K562 (cell line): Measurements from ENCODE around the gene RPL3. TPM values are rescaled to one million over a fixed set of nuclear protein-coding genes. Genes with fewer than 3 reads are reported as not detected.

ENCODE experiments used
- ATAC-seq: fragments of 200-7000 bp; cut with Tn5 transposase; 3 replicates; pipeline ENCODE4 v1.9.1; 2020; ENCODE audit warnings: moderate library complexity
- BruUV-seq: library from RNA; stranded (reverse); fragments of 400-500 nt; replicated peaks from 2 replicates; lab custom pipeline; 2021; lab: Mats Ljungman, UMichigan
- CTCF ChIA-PET: fragments of 300-600 bp; formaldehyde crosslinking; extraction: SDS; loops from one replicate; lab custom pipeline; 2021; ENCODE audit warnings: low intra/inter-chr PET ratio; lab: Yijun Ruan, JAX
- POLR2A ChIA-PET: fragments of 300-600, 350-650 bp; sonication (Branson Sonifier 250); formaldehyde crosslinking; extraction: SDS; loops from one replicate; lab custom pipeline; 2021; ENCODE audit warnings: antibody characterized with exemption, inconsistent platforms; lab: Yijun Ruan, JAX
- DNase-seq, 4 experiments: peaks; one replicate each; pipeline versions ENCODE4 v3.0.0 to v3.0.0-alpha.2; 2011 to 2018; ENCODE audit warnings: low spot score in 3 of 4, mixed read lengths in 3 of 4; ENCODE audit errors: extremely low read depth in 1 of 4
- FAIRE-seq: peaks from 2 replicates; lab custom pipeline; 2011; peaks lifted over from hg19 to GRCh38; lab: Jason Lieb, UNC
- H2AFZ ChIP-seq: 2 replicates; pipeline ENCODE4 v1.6.0; 2011; ENCODE audit warnings: low read depth, low read length, control low read depth, inconsistent platforms
- H3K27ac ChIP-seq: fragments of 200-600 bp; 3 replicates; pipeline ENCODE4 v1.8.0; 2011; ENCODE audit warnings: low read depth, mild to moderate bottlenecking, control low read depth, inconsistent platforms, low read length, moderate library complexity, mixed read lengths; ENCODE audit errors: extremely low read depth
- H3K27me3 ChIP-seq, 2 experiments: fragments of 300-600 bp in 1 of 2; 2 replicates in 1 of 2; 3 replicates in 1 of 2; pipeline versions ENCODE4 v1.6.0 to v1.8.0; 2011; ENCODE audit warnings: inconsistent platforms in 2 of 2, low read length in 2 of 2, mild to moderate bottlenecking in 1 of 2, mixed read lengths in 1 of 2, moderate library complexity in 1 of 2; ENCODE audit not compliant: control insufficient read depth in 2 of 2, insufficient read depth in 2 of 2
- H3K36me3 ChIP-seq: fragments of 300-600 bp; 3 replicates; pipeline ENCODE4 v1.8.0; 2011; ENCODE audit warnings: mild to moderate bottlenecking, low read length, inconsistent platforms; ENCODE audit not compliant: control insufficient read depth, insufficient read depth
- H3K4me1 ChIP-seq, 2 experiments: fragments of 200-600 bp in 1 of 2; replicated peaks in 1 of 2; 2 replicates in 1 of 2; 3 replicates in 1 of 2; pipeline versions ENCODE4 v1.5.1 to v1.8.0; 2011; ENCODE audit warnings: inconsistent platforms in 2 of 2, low read length in 2 of 2, mild to moderate bottlenecking in 1 of 2, mixed read lengths in 1 of 2, moderate library complexity in 1 of 2; ENCODE audit not compliant: control insufficient read depth in 2 of 2, insufficient read depth in 2 of 2
- H3K4me2 ChIP-seq: 2 replicates; pipeline ENCODE4 v1.6.1; 2011; ENCODE audit warnings: low read length, control low read depth, inconsistent platforms, mixed read lengths; ENCODE audit not compliant: insufficient read depth
- H3K4me3 ChIP-seq: fragments of 200-600 bp; sonication (generic), shearing (Covaris generic); 2 replicates; pipeline ENCODE4 v1.5.1; 2016; ENCODE audit warnings: control low read depth, inconsistent platforms
- H3K79me2 ChIP-seq: fragments of 200-600 bp; 3 replicates; pipeline ENCODE4 v1.8.0; 2011; ENCODE audit warnings: low read length, inconsistent platforms; ENCODE audit not compliant: control insufficient read depth, insufficient read depth
- H3K9ac ChIP-seq, 2 experiments: 2 replicates each; pipeline versions ENCODE4 v1.6.0 to v1.6.1; 2011; ENCODE audit warnings: low read depth in 2 of 2, low read length in 2 of 2, control low read depth in 1 of 2, inconsistent platforms in 1 of 2, mild to moderate bottlenecking in 1 of 2, mixed read lengths in 1 of 2; ENCODE audit not compliant: insufficient read depth in 1 of 2
- H3K9me1 ChIP-seq: one replicate; pipeline ENCODE4 v1.6.0; 2011; ENCODE audit warnings: inconsistent platforms, mild to moderate bottlenecking, low read length, moderate library complexity; ENCODE audit not compliant: control insufficient read depth, insufficient read depth
- H3K9me3 ChIP-seq: replicated peaks from 2 replicates; pipeline ENCODE4 v1.5.1; 2011; ENCODE audit warnings: low read depth, low read length, inconsistent platforms; ENCODE audit not compliant: control insufficient read depth, insufficient read depth
- H4K20me1 ChIP-seq: replicated peaks from 2 replicates; pipeline ENCODE4 v1.6.1; 2011; ENCODE audit warnings: low read length, inconsistent platforms, mixed read lengths; ENCODE audit not compliant: control insufficient read depth, insufficient read depth
- ATF4 ChIP-seq: fragments of 450-650 bp; formaldehyde crosslinking; IDR thresholded peaks from 2 replicates; pipeline ENCODE4 v1.4.0; 2022; ENCODE audit warnings: mild to moderate bottlenecking, moderate library complexity
- CCNT2 ChIP-seq: IDR thresholded peaks from 2 replicates; pipeline ENCODE4 v1.6.1; 2011; ENCODE audit warnings: borderline replicate concordance, low read depth, mild to moderate bottlenecking, moderate library complexity, mixed read lengths, low read length; ENCODE audit not compliant: insufficient read length; ENCODE audit errors: extremely low read depth
- CREM ChIP-seq: IDR thresholded peaks from 2 replicates; pipeline ENCODE4 v1.6.1; 2014; ENCODE audit warnings: antibody characterized with exemption, low read depth
- MAFG ChIP-seq: fragments of 450-650 bp; conservative IDR thresholded peaks from 2 replicates; pipeline ENCODE4 v1.6.1; 2016; ENCODE audit warnings: missing genetic modification characterization, missing compliant biosample characterization
- MITF ChIP-seq: IDR thresholded peaks from 2 replicates; pipeline ENCODE4 v1.6.1; 2014; ENCODE audit warnings: antibody characterized with exemption
- RBM25 ChIP-seq: fragments of 200-400 bp; formaldehyde crosslinking; IDR thresholded peaks from 2 replicates; pipeline ENCODE4 v1.6.1; 2018; ENCODE audit warnings: low read length, low read depth, moderate library complexity; ENCODE audit not compliant: severe bottlenecking
- ZBTB8A ChIP-seq: fragments of 450-650 bp; IDR thresholded peaks from 2 replicates; pipeline ENCODE4 v1.6.1; 2018; ENCODE audit warnings: mild to moderate bottlenecking, moderate library complexity; ENCODE audit not compliant: partially characterized antibody
- ZNF263 ChIP-seq: sonication (generic); formaldehyde crosslinking; IDR thresholded peaks from 2 replicates; pipeline ENCODE4 v1.8.0; 2022; ENCODE audit warnings: mild to moderate bottlenecking, missing genetic modification reagents, borderline replicate concordance
- ZNF277 ChIP-seq: fragments of 250-450 bp; sonication (Bioruptor Pico); IDR thresholded peaks from 2 replicates; pipeline ENCODE4 v1.8.0; 2022; ENCODE audit warnings: inconsistent platforms, mild to moderate bottlenecking, moderate library complexity, borderline replicate concordance
- ZNF780A ChIP-seq: fragments of 250-450 bp; sonication (Bioruptor Pico); IDR thresholded peaks from 2 replicates; pipeline ENCODE4 v1.5.0; 2021; ENCODE audit warnings: mild to moderate bottlenecking
- ZNF830 ChIP-seq: fragments of 250-450 bp; sonication (Bioruptor Pico); IDR thresholded peaks from 2 replicates; pipeline ENCODE4 v1.5.0; 2021; ENCODE audit warnings: mild to moderate bottlenecking
- ZZZ3 ChIP-seq: fragments of 450-650 bp; IDR thresholded peaks from 2 replicates; pipeline ENCODE4 v1.6.1; 2016; ENCODE audit warnings: antibody characterized with exemption, mild to moderate bottlenecking, moderate library complexity
- WGBS: fragments of 100-300 bp; shearing (Covaris generic); methylation state at CpG from one replicate; pipeline ENCODE4 v1.1.6; 2016; ENCODE audit warnings: low coverage, mixed read lengths; ENCODE audit not compliant: insufficient coverage; ENCODE audit errors: missing lambda C conversion rate; 5-methylcytosine and 5-hydroxymethylcytosine counted together
- in situ Hi-C: fragments of 300-500 bp; cut with MboI; formaldehyde crosslinking; loops from 4 replicates; pipeline ENCODE4 v1.15.0; 2018; ENCODE audit warnings: inconsistent platforms, mixed read lengths
- intact Hi-C: fragments of 100-400 bp; cut with micrococcal nuclease; formaldehyde crosslinking; loops from 2 replicates; pipeline ENCODE4 v1.14.2; 2022
- polyA plus RNA-seq, 8 experiments: library from polyadenylated mRNA; depleted of rRNA in 4 of 8; stranded (reverse) in 5 of 8; unstranded in 3 of 8; fragments of >200 nt; fragmentation: Nextera tagmentation in 2 of 8; fragmentation: Illumina TruSeq in 1 of 8; extraction: Ambion mirVana in 2 of 8; extraction: Trizol in 1 of 8; gene quantifications; 2 replicates each; pipeline versions ENCODE4 v1.2.1 to v1.2.3, GENCODE V29; 2011 to 2014; ENCODE audit warnings: inconsistent platforms in 1 of 8, missing spikeins in 1 of 8
- total RNA-seq, 7 experiments: library from RNA; depleted of rRNA in 6 of 7; stranded (reverse); fragments of >200 nt in 6 of 7; fragmentation: Illumina TruSeq in 2 of 7; extraction: Trizol in 2 of 7; gene quantifications; 2 replicates each; pipeline versions ENCODE4 v1.2.1 to v1.2.3, GENCODE V29; 2011 to 2021; ENCODE audit warnings: low replicate concordance in 1 of 7
- TF ChIP-seq, protein P1 (sequence below): fragments of 250-450 bp; sonication (Bioruptor Pico); IDR thresholded peaks from 2 replicates; pipeline ENCODE4 v1.8.0; 2022; ENCODE audit warnings: moderate library complexity, mild to moderate bottlenecking, inconsistent platforms
- TF ChIP-seq, protein P2 (sequence below): fragments of 450-650 bp; conservative IDR thresholded peaks from 2 replicates; pipeline ENCODE4 v1.6.1; 2016; ENCODE audit warnings: missing genetic modification characterization, low read depth, mild to moderate bottlenecking, control low read depth, missing compliant biosample characterization

Gene RPL3
- total and polyA plus RNA-seq, 9 of the 15 experiments (the other 6 are each of a cell fraction or from before 2014, with no cell fraction given): 1,624 to 4,066 (median 2,565) TPM

- peak overlapping the region; percentile 25; the same call in 1 of the 2 replicates for H3K4me2 ChIP-seq
- peak; percentile 44 for FAIRE-seq
- TF ChIP-seq CCNT2 (no peak), ZZZ3 (no peak), RBM25 (peak; percentile 54), ATF4 (CRISPR knock-in tag) (no peak), ZNF780A (CRISPR knock-in tag) (no peak), ZNF263 (CRISPR knock-in tag) (0 out of 2 replicates have a peak, but pooled peaks have one; percentile 6), MAFG (tag) (no peak), MITF (no peak), CREM (no peak), ZNF277 (CRISPR knock-in tag) (no peak), ZBTB8A (no peak), ZNF830 (no peak)
- TF ChIP-seq, protein P1, sequence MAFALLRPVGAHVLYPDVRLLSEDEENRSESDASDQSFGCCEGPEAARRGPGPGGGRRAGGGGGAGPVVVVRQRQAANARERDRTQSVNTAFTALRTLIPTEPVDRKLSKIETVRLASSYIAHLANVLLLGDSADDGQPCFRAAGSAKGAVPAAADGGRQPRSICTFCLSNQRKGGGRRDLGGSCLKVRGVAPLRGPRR: no peak
- TF ChIP-seq, protein P2, sequence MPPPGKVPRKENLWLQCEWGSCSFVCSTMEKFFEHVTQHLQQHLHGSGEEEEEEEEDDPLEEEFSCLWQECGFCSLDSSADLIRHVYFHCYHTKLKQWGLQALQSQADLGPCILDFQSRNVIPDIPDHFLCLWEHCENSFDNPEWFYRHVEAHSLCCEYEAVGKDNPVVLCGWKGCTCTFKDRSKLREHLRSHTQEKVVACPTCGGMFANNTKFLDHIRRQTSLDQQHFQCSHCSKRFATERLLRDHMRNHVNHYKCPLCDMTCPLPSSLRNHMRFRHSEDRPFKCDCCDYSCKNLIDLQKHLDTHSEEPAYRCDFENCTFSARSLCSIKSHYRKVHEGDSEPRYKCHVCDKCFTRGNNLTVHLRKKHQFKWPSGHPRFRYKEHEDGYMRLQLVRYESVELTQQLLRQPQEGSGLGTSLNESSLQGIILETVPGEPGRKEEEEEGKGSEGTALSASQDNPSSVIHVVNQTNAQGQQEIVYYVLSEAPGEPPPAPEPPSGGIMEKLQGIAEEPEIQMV: no peak
These were observed 35.1 kb downstream of the RPL3 start for GRCh38 chr22:39284142-39284980.

More at GRCh38 chr22:39284142-39284980, 35.1 kb downstream of the RPL3 start:
- in situ Hi-C loops (no loop called here), intact Hi-C loops (no loop called here)
- Histone ChIP-seq H3K4me1 (peaks cover 32 to 33% of the 10 kb centered on the region in 2 experiments), H3K27ac (peak overlapping the region; percentile 91), H3K36me3 (no peaks in the 10 kb centered on the region; the same call in 2 of the 3 replicates), H3K9me3 (peaks cover 13% of the 10 kb centered on the region), H3K4me3 (no peak overlapping the region), H3K9me1 (no peaks in the 10 kb centered on the region), H3K79me2 (no peaks in the 10 kb centered on the region), H2AFZ (peak overlapping the region; percentile 79), H3K27me3 (no peaks in the 10 kb centered on the region), H3K9ac (peak overlapping the region in 1 of 2 experiments; percentile 60; a peak in 2 of 4 replicates), H4K20me1 (no peaks in the 10 kb centered on the region)
- ATAC-seq (no peak), DNase-seq (no peak)
- WGBS: 96% methylated on average over 16 of the region's 19 CpGs
- ChIA-PET POLR2A (interaction anchor here (0.5 to 2.7 kb wide), 6 partner anchors 9 to 217 kb away, joined by 3 to 12 read pairs (median 4); partner anchors contain the start of gene RPL3), CTCF (no interaction called here)
- no TSS peak for BruUV-seq
